IPS DF 4.7 (cell line): Measurements from ENCODE around the gene SLC13A5.

ENCODE experiments used
- DNase-seq: peaks from one replicate; pipeline ENCODE4 v3.0.0-alpha.2; 2013; ENCODE audit warnings: low spot score; ENCODE audit errors: extremely low read depth

The SLC13A5 gene

GRCh38 chr17:6684881-6685767, 28.0 kb downstream of the SLC13A5 start:
- no peak for DNase-seq

GRCh38 chr17:6684460-6684783, 28.7 kb downstream of the SLC13A5 start:
- DNase-seq = no peak

GRCh38 chr17:6683730-6684459, 29.3 kb downstream of the SLC13A5 start:
- no peak for DNase-seq

GRCh38 chr17:6683081-6683684, 30.0 kb downstream of the SLC13A5 start:
- DNase-seq = no peak

- DNase-seq = no peak
Observed at GRCh38 chr17:6682339-6682738, 30.8 kb downstream of the SLC13A5 start.

- DNase-seq = no peak
Observed at GRCh38 chr17:6681671-6682070, 31.5 kb downstream of the SLC13A5 start.

GRCh38 chr17:6681176-6681575, 32.0 kb downstream of the SLC13A5 start:
- DNase-seq = no peak

- DNase-seq = no peak
Observed at GRCh38 chr17:6679241-6679640, 33.9 kb downstream of the SLC13A5 start.

- DNase-seq = no peak
Observed at GRCh38 chr17:6677946-6678345, 35.2 kb downstream of the SLC13A5 start.

- no peak for DNase-seq
Observed at GRCh38 chr17:6677158-6677831, 35.9 kb downstream of the SLC13A5 start.

GRCh38 chr17:6676802-6677157, 36.4 kb downstream of the SLC13A5 start:
- no peak for DNase-seq

GRCh38 chr17:6675201-6675825, 37.9 kb downstream of the SLC13A5 start:
- no peak for DNase-seq

GRCh38 chr17:6674586-6674985, 38.6 kb downstream of the SLC13A5 start:
- no peak for DNase-seq

- no peak for DNase-seq
Observed at GRCh38 chr17:6671431-6671830, 41.7 kb downstream of the SLC13A5 start.

- DNase-seq = no peak
Observed at GRCh38 chr17:6670999-6671398, 42.2 kb downstream of the SLC13A5 start.

- DNase-seq = no peak
Observed at GRCh38 chr17:6670571-6670970, 42.6 kb downstream of the SLC13A5 start.

- DNase-seq = no peak
Observed at GRCh38 chr17:6669479-6670212, 43.5 kb downstream of the SLC13A5 start.

GRCh38 chr17:6668727-6669425, 44.3 kb downstream of the SLC13A5 start:
- no peak for DNase-seq

- no peak for DNase-seq
Observed at GRCh38 chr17:6668219-6668618, 45.0 kb downstream of the SLC13A5 start.

GRCh38 chr17:6667516-6667915, 45.7 kb downstream of the SLC13A5 start:
- no peak for DNase-seq
